ENCODE results near the gene NAA20. TPM values are rescaled to one million over a fixed set of nuclear protein-coding genes. Genes with fewer than 3 reads are reported as not detected.

NAA20 gene
- total and polyA plus RNA-seq, 2 donors (not counting 1 experiment from before 2014, with no cell fraction given) = 20.3 to 27.1 TPM

GRCh38 chr20:20002101-20002998, 14.8 kb upstream of the NAA20 start:
- CTCF ChIA-PET = interaction anchor here (0.7 to 0.9 kb wide), 2 partner anchors 8 to 296 kb away, joined by 3 read pairs; no protein-coding TSS in a partner anchor

More at GRCh38 chr20:20002101-20002998, 14.8 kb upstream of the NAA20 start:
- H4K20me1 ChIP-seq (ENCODE audit: control insufficient read depth, insufficient read depth, low read length, poor library complexity, severe bottlenecking) = no peaks in the 10 kb centered on the region
- ATAC-seq (ENCODE audit: low read depth) (no peak), DNase-seq (no peak)
- POLR2A ChIA-PET = no interaction called here
- WGBS (ENCODE audit: insufficient coverage) = 93% methylated on average over 3 of the region's 9 CpGs
- no peaks in the 10 kb centered on the region for H3K79me2 ChIP-seq (ENCODE audit: control insufficient read depth, insufficient read depth, low read length)
- no peak overlapping the region for H3K27ac ChIP-seq (ENCODE audit: low read length in 2 of 2)
- no peak overlapping the region for H3K4me3 ChIP-seq (ENCODE audit: control extremely low read depth in 1 of 5, extremely low read depth in 1 of 5, insufficient read depth in 1 of 5, low read depth in 2 of 5, low read length in 4 of 5)
- peaks cover 13% of the 10 kb centered on the region for H3K4me1 Mint-ChIP-seq
- H3K9me3 ChIP-seq (ENCODE audit: control extremely low read depth in 1 of 3, control insufficient read depth in 2 of 3, insufficient read depth in 1 of 3, low read length in 2 of 3) = no peaks in the 10 kb centered on the region
- H3K9me3 Mint-ChIP-seq (ENCODE audit: insufficient read depth) = no peaks in the 10 kb centered on the region
- H2AFZ ChIP-seq (ENCODE audit: insufficient read depth, low read depth, low read length, poor library complexity, severe bottlenecking) = no peak overlapping the region
- H3K4me2 ChIP-seq (replicated peaks; ENCODE audit: low read depth, low read length, poor library complexity, severe bottlenecking) = no peak overlapping the region
- TF ChIP-seq EZH2 (IDR thresholded peaks at IDR 0.05; ENCODE audit: borderline replicate concordance, insufficient read depth, low read depth, low read length, poor library complexity, severe bottlenecking) = no peak
- no peak for TF ChIP-seq CTCF (IDR thresholded peaks at IDR 0.05)
- peaks cover 13 to 15% of the 10 kb centered on the region in 2 donors for H3K4me1 ChIP-seq (ENCODE audit: control insufficient read depth in 2 of 2, insufficient read depth in 2 of 2, low read length in 2 of 2)
- H3K36me3 ChIP-seq (replicated peaks in 1 of 2; ENCODE audit: control extremely low read depth in 1 of 2, control insufficient read depth in 1 of 2, extremely low read depth in 1 of 2, insufficient read depth in 2 of 2, low read length in 1 of 2) = no peaks in the 10 kb centered on the region
- intact Hi-C loops (cut with micrococcal nuclease) = no loop called here
- H3K27ac Mint-ChIP-seq = no peak overlapping the region
- H3K9ac ChIP-seq (ENCODE audit: low read length) = no peak overlapping the region
- H3K27me3 Mint-ChIP-seq = peaks cover 34% of the 10 kb centered on the region
- no peak overlapping the region for H3K4me3 Mint-ChIP-seq
- H3K27me3 ChIP-seq (replicated peaks in 1 of 4; ENCODE audit: control extremely low read depth in 1 of 4, control insufficient read depth in 3 of 4, insufficient read depth in 4 of 4, low read length in 3 of 4) = peaks cover 0 to 25% (median 1%) of the 10 kb centered on the region in 4 experiments
